ENCODE data around the gene CLSTN2. TPM values are rescaled to one million over a fixed set of nuclear protein-coding genes. Genes with fewer than 3 reads are reported as not detected.

Gene CLSTN2
- total RNA-seq, 1 experiment from 2014 or later: not detected

GRCh38 chr3:140077406-140077805, 142.4 kb downstream of the CLSTN2 start:
- TF ChIP-seq CTCF (conservative IDR thresholded peaks at IDR 0.05) (no peak), EZH2 (IDR thresholded peaks at IDR 0.05; ENCODE audit: low read depth) (no peak)
- Histone ChIP-seq H3K4me3 (no peak overlapping the region), H3K9me3 (ENCODE audit: insufficient read depth, low read depth) (no peaks in the 10 kb centered on the region), H2AFZ (no peak overlapping the region), H3K36me3 (ENCODE audit: low read depth) (no peaks in the 10 kb centered on the region), H3K79me2 (ENCODE audit: low read depth) (no peaks in the 10 kb centered on the region), H3K4me1 (replicated peaks; ENCODE audit: insufficient read depth) (no peaks in the 10 kb centered on the region), H3F3A (ENCODE audit: insufficient read depth, low read depth) (no peaks in the 10 kb centered on the region), H4K20me1 (ENCODE audit: insufficient read depth) (no peaks in the 10 kb centered on the region), H3K9me2 (ENCODE audit: insufficient read depth) (no peaks in the 10 kb centered on the region), H3K27ac (no peak overlapping the region), H3K4me2 (no peak overlapping the region), H3K27me3 (ENCODE audit: insufficient read depth, low read depth) (peaks cover 3% of the 10 kb centered on the region; the same call in 1 of the 2 replicates)
- ChIA-PET CTCF (no interaction called here), POLR2A (ENCODE audit: unreplicated experiment) (no interaction called here)
- DNase-seq: no peak
- no TSS peak for BruUV-seq (replicated peaks)
- intact Hi-C loops (cut with micrococcal nuclease; ENCODE audit: unreplicated experiment): no loop called here

GRCh38 chr3:140078343-140078742, 143.4 kb downstream of the CLSTN2 start:
- BruUV-seq (replicated peaks): no TSS peak
- Histone ChIP-seq H3K27ac (no peak overlapping the region), H3K9me2 (ENCODE audit: insufficient read depth) (no peaks in the 10 kb centered on the region), H2AFZ (no peak overlapping the region), H3K27me3 (ENCODE audit: insufficient read depth, low read depth) (peaks cover 9% of the 10 kb centered on the region; the same call in 1 of the 2 replicates), H3K36me3 (ENCODE audit: low read depth) (no peaks in the 10 kb centered on the region), H3K4me1 (replicated peaks; ENCODE audit: insufficient read depth) (no peaks in the 10 kb centered on the region), H3K79me2 (ENCODE audit: low read depth) (no peaks in the 10 kb centered on the region), H3K4me3 (no peak overlapping the region), H3K9me3 (ENCODE audit: insufficient read depth, low read depth) (no peaks in the 10 kb centered on the region), H3F3A (ENCODE audit: insufficient read depth, low read depth) (no peaks in the 10 kb centered on the region), H3K4me2 (no peak overlapping the region), H4K20me1 (ENCODE audit: insufficient read depth) (no peaks in the 10 kb centered on the region)
- ChIA-PET CTCF (no interaction called here), POLR2A (ENCODE audit: unreplicated experiment) (no interaction called here)
- TF ChIP-seq CTCF (conservative IDR thresholded peaks at IDR 0.05) (no peak), EZH2 (IDR thresholded peaks at IDR 0.05; ENCODE audit: low read depth) (no peak)
- intact Hi-C loops (cut with micrococcal nuclease; ENCODE audit: unreplicated experiment): no loop called here
- DNase-seq: no peak

GRCh38 chr3:140078940-140079339, 144.0 kb downstream of the CLSTN2 start:
- no peaks in the 10 kb centered on the region for H3K9me2 ChIP-seq (ENCODE audit: insufficient read depth)
- CTCF ChIA-PET: no interaction called here
- intact Hi-C loops (cut with micrococcal nuclease; ENCODE audit: unreplicated experiment): no loop called here

More at GRCh38 chr3:140078940-140079339, 144.0 kb downstream of the CLSTN2 start:
- BruUV-seq (replicated peaks): no TSS peak
- no peaks in the 10 kb centered on the region for H3K36me3 ChIP-seq (ENCODE audit: low read depth)
- peaks cover 9% of the 10 kb centered on the region; the same call in 1 of the 2 replicates for H3K27me3 ChIP-seq (ENCODE audit: insufficient read depth, low read depth)
- no peak overlapping the region for H3K4me3 ChIP-seq
- no peaks in the 10 kb centered on the region for H3F3A ChIP-seq (ENCODE audit: insufficient read depth, low read depth)
- H2AFZ ChIP-seq: no peak overlapping the region
- no peak for TF ChIP-seq EZH2 (IDR thresholded peaks at IDR 0.05; ENCODE audit: low read depth)
- no peak for TF ChIP-seq CTCF (conservative IDR thresholded peaks at IDR 0.05)
- H3K4me2 ChIP-seq: no peak overlapping the region
- POLR2A ChIA-PET (ENCODE audit: unreplicated experiment): no interaction called here
- no peaks in the 10 kb centered on the region for H4K20me1 ChIP-seq (ENCODE audit: insufficient read depth)
- no peaks in the 10 kb centered on the region for H3K79me2 ChIP-seq (ENCODE audit: low read depth)
- no peaks in the 10 kb centered on the region for H3K4me1 ChIP-seq (replicated peaks; ENCODE audit: insufficient read depth)
- H3K27ac ChIP-seq: no peak overlapping the region
- DNase-seq: no peak
- no peaks in the 10 kb centered on the region for H3K9me3 ChIP-seq (ENCODE audit: insufficient read depth, low read depth)

Data from PC-9 (cell line).